SK-N-SH (cell line): ENCODE data around the gene KRT16. TPM values are rescaled to one million over a fixed set of nuclear protein-coding genes. Genes with fewer than 3 reads are reported as not detected.

ENCODE experiments used
- CTCF ChIA-PET: fragments of 300-600, 350-600 bp; formaldehyde crosslinking; extraction: SDS; loops from one replicate; lab custom pipeline; 2021; lab: Yijun Ruan, JAX
- POLR2A ChIA-PET: fragments of 350-600 bp; sonication (Branson Sonifier 250); formaldehyde crosslinking; extraction: SDS; loops from one replicate; lab custom pipeline; 2020; ENCODE audit warnings: antibody characterized with exemption, inconsistent platforms; lab: Yijun Ruan, JAX
- DNase-seq: peaks from one replicate; pipeline ENCODE4 v3.0.0; 2012
- H2AFZ ChIP-seq: fragments of 200-600 bp; sonication (generic); 2 replicates; pipeline ENCODE4 v1.8.1; 2016; ENCODE audit warnings: antibody characterized with exemption, mild to moderate bottlenecking, low read depth
- H3F3A ChIP-seq: fragments of 200-600 bp; sonication (generic); replicated peaks from 2 replicates; pipeline ENCODE3; 2016; ENCODE audit warnings: antibody characterized with exemption, mild to moderate bottlenecking; ENCODE audit not compliant: insufficient read depth
- H3K27ac ChIP-seq, 2 experiments: fragments of 200-500 bp in 1 of 2; fragments of 200-600 bp in 1 of 2; sonication (Bioruptor generic) in 1 of 2; sonication (generic), shearing (Covaris generic) in 1 of 2; 2 replicates each; pipeline versions ENCODE4 v1.5.1 to v1.6.1; 2014 to 2016; ENCODE audit warnings: low read depth in 2 of 2, inconsistent platforms in 1 of 2, low read length in 1 of 2, mild to moderate bottlenecking in 1 of 2, mixed read lengths in 1 of 2
- H3K27me3 ChIP-seq: fragments of 200-600 bp; sonication (generic), shearing (Covaris generic); 2 replicates; pipeline ENCODE4 v1.6.1; 2016; ENCODE audit warnings: mixed run types; ENCODE audit not compliant: insufficient read depth
- H3K36me3 ChIP-seq, 2 experiments: fragments of 200-500 bp in 1 of 2; fragments of 200-600 bp in 1 of 2; sonication (Bioruptor generic) in 1 of 2; sonication (generic) in 1 of 2; replicated peaks in 1 of 2; 2 replicates each; pipeline versions ENCODE3 to v1.5.1; 2014 to 2016; ENCODE audit warnings: low read length in 1 of 2, mild to moderate bottlenecking in 1 of 2; ENCODE audit not compliant: insufficient read depth in 2 of 2, control insufficient read depth in 1 of 2
- H3K4me1 ChIP-seq, 2 experiments: fragments of 200-500 bp in 1 of 2; fragments of 200-600 bp in 1 of 2; sonication (Bioruptor generic) in 1 of 2; sonication (generic), shearing (Covaris generic) in 1 of 2; 2 replicates each; pipeline versions ENCODE4 v1.5.1 to v1.6.1; 2014 to 2016; ENCODE audit warnings: low read depth in 1 of 2, low read length in 1 of 2, mixed run types in 1 of 2; ENCODE audit not compliant: insufficient read depth in 2 of 2, control insufficient read depth in 1 of 2
- H3K4me2 ChIP-seq: fragments of 200-600 bp; sonication (generic), shearing (Covaris generic); 2 replicates; pipeline ENCODE4 v1.6.1; 2017; ENCODE audit warnings: mixed run types
- H3K4me3 ChIP-seq, 2 experiments: fragments of 200-500 bp in 1 of 2; fragments of 200-600 bp in 1 of 2; sonication (Bioruptor generic) in 1 of 2; sonication (generic), shearing (Covaris generic) in 1 of 2; 2 replicates each; pipeline versions ENCODE4 v1.5.1 to v1.8.1; 2014 to 2016; ENCODE audit warnings: low read depth in 2 of 2, inconsistent platforms in 1 of 2, low read length in 1 of 2, mild to moderate bottlenecking in 1 of 2, mixed read lengths in 1 of 2, moderate library complexity in 1 of 2
- H3K79me2 ChIP-seq: fragments of 200-600 bp; sonication (generic); 2 replicates; pipeline ENCODE4 v1.8.1; 2017; ENCODE audit warnings: mild to moderate bottlenecking; ENCODE audit not compliant: insufficient read depth
- H3K9ac ChIP-seq: fragments of 200-600 bp; sonication (generic); 2 replicates; pipeline ENCODE4 v1.6.1; 2017; ENCODE audit warnings: mixed run types
- H3K9me2 ChIP-seq: fragments of 200-600 bp; sonication (generic); 2 replicates; pipeline ENCODE4 v1.6.1; 2017; ENCODE audit warnings: mixed run types
- H3K9me3 ChIP-seq: fragments of 200-600 bp; sonication (generic); 2 replicates; pipeline ENCODE4 v1.6.1; 2017; ENCODE audit warnings: mixed run types, mild to moderate bottlenecking, moderate library complexity
- H4K20me1 ChIP-seq: fragments of 200-600 bp; sonication (generic); 2 replicates; pipeline ENCODE4 v1.6.1; 2017; ENCODE audit warnings: mild to moderate bottlenecking, mixed run types; ENCODE audit not compliant: insufficient read depth
- CHD2 ChIP-seq: fragments of 150-350 bp; IDR thresholded peaks from 2 replicates; pipeline ENCODE4 v1.6.1; 2018; ENCODE audit warnings: low read length; ENCODE audit not compliant: partially characterized antibody
- CTCF ChIP-seq: fragments of 200-600 bp; sonication (generic); IDR thresholded peaks from 2 replicates; pipeline ENCODE4 v1.6.1; 2017; ENCODE audit warnings: antibody characterized with exemption, mild to moderate bottlenecking, moderate library complexity
- ELF1 ChIP-seq: IDR thresholded peaks from 2 replicates; pipeline ENCODE4 v1.4.0; 2012
- EP300 ChIP-seq, 2 experiments: IDR thresholded peaks; 2 replicates each; pipeline versions ENCODE4 v1.4.0 to v1.6.1; 2012; ENCODE audit warnings: borderline replicate concordance in 1 of 2, low read depth in 1 of 2, low read length in 1 of 2
- FOSL2 ChIP-seq: IDR thresholded peaks from 2 replicates; pipeline ENCODE4 v1.4.0; 2012; ENCODE audit warnings: low read depth, mild to moderate bottlenecking, moderate library complexity, borderline replicate concordance
- FOXJ3 ChIP-seq: sonication (generic); formaldehyde crosslinking; IDR thresholded peaks from 2 replicates; pipeline ENCODE4 v1.5.1; 2020; ENCODE audit warnings: mild to moderate bottlenecking, missing genetic modification reagents
- GABPA ChIP-seq: IDR thresholded peaks from 2 replicates; pipeline ENCODE4 v1.4.0; 2012; ENCODE audit warnings: low read depth, mild to moderate bottlenecking
- GATA2 ChIP-seq: sonication (generic); formaldehyde crosslinking; IDR thresholded peaks from 2 replicates; pipeline ENCODE4 v1.5.0; 2020; ENCODE audit warnings: mild to moderate bottlenecking, missing genetic modification reagents
- IRF3 ChIP-seq: fragments of 150-350 bp; IDR thresholded peaks from 2 replicates; pipeline ENCODE4 v1.6.1; 2016; ENCODE audit warnings: mild to moderate bottlenecking, low read depth, low read length
- JUND ChIP-seq: IDR thresholded peaks from 2 replicates; pipeline ENCODE4 v1.4.0; 2012
- MEF2A ChIP-seq: IDR thresholded peaks from 2 replicates; pipeline ENCODE4 v1.4.0; 2012; ENCODE audit warnings: low read depth, borderline replicate concordance
- MXI1 ChIP-seq: IDR thresholded peaks from 2 replicates; pipeline ENCODE4 v1.6.1; 2012; ENCODE audit warnings: mild to moderate bottlenecking, low read depth, low read length, improper control_type of control experiment
- NRF1 ChIP-seq: IDR thresholded peaks from 2 replicates; pipeline ENCODE4 v1.6.1; 2012; ENCODE audit warnings: low read depth, mild to moderate bottlenecking, low read length
- POLR2AphosphoS5 ChIP-seq: IDR thresholded peaks from 2 replicates; pipeline ENCODE4 v1.6.1; 2012; ENCODE audit warnings: low read depth, low read length
- RAD21 ChIP-seq: IDR thresholded peaks from 2 replicates; pipeline ENCODE4 v1.6.1; 2012; ENCODE audit warnings: mild to moderate bottlenecking, low read length
- RCOR1 ChIP-seq: fragments of 150-350 bp; IDR thresholded peaks from 2 replicates; pipeline ENCODE4 v1.6.1; 2017; ENCODE audit warnings: antibody characterized with exemption, low read length
- RFX5 ChIP-seq: IDR thresholded peaks from 2 replicates; pipeline ENCODE4 v1.6.1; 2012; ENCODE audit warnings: mild to moderate bottlenecking, improper control_type of control experiment, low read length
- RXRA ChIP-seq: IDR thresholded peaks from 2 replicates; pipeline ENCODE4 v1.4.0; 2012; ENCODE audit warnings: low read depth, mild to moderate bottlenecking, borderline replicate concordance
- SMC3 ChIP-seq: IDR thresholded peaks from 2 replicates; pipeline ENCODE4 v1.6.1; 2012; ENCODE audit warnings: low read depth, low read length, improper control_type of control experiment
- TAF1 ChIP-seq: IDR thresholded peaks from 2 replicates; pipeline ENCODE4 v1.6.1; 2012; ENCODE audit warnings: low read depth, mild to moderate bottlenecking, low read length, moderate library complexity, borderline replicate concordance
- USF1 ChIP-seq: IDR thresholded peaks from 2 replicates; pipeline ENCODE4 v1.4.0; 2012; ENCODE audit warnings: low read depth, borderline replicate concordance
- ZBTB33 ChIP-seq: IDR thresholded peaks from 2 replicates; pipeline ENCODE4 v1.4.0; 2012; ENCODE audit warnings: low read depth, borderline replicate concordance
- WGBS: methylation state at CpG from one replicate; pipeline ENCODE4 v1.1.6; 2017; ENCODE audit warnings: low lambda C conversion rate; 5-methylcytosine and 5-hydroxymethylcytosine counted together
- polyA plus RNA-seq, 3 experiments: library from polyadenylated mRNA; depleted of rRNA; stranded (reverse); fragments of >200 nt; gene quantifications; 2 replicates each; pipeline ENCODE4 v1.2.3, GENCODE V29; 2012
- TF ChIP-seq, protein P1 (sequence below): IDR thresholded peaks from 2 replicates; pipeline ENCODE4 v1.4.0; 2012; ENCODE audit warnings: low read depth

Gene KRT16
- polyA plus RNA-seq, 1 of the 3 experiments (the other 2 are of a cell fraction): not detected

GRCh38 chr17:41647940-41648410, 35.4 kb upstream of the KRT16 start:
- Histone ChIP-seq H3K36me3 (no peaks in the 10 kb centered on the region), H3K4me1 (peaks cover 0 to 15% of the 10 kb centered on the region in 2 experiments; a peak in 1 of 4 replicates), H3F3A (no peaks in the 10 kb centered on the region), H3K9me2 (no peaks in the 10 kb centered on the region), H3K9me3 (no peaks in the 10 kb centered on the region), H4K20me1 (no peaks in the 10 kb centered on the region), H3K4me3 (peak overlapping the region; percentile 36 to 49), H3K27me3 (no peaks in the 10 kb centered on the region), H3K27ac (no peak overlapping the region), H3K9ac (no peak overlapping the region), H3K79me2 (no peaks in the 10 kb centered on the region), H2AFZ (peak overlapping the region; percentile 91), H3K4me2 (peak overlapping the region; percentile 82)
- TF ChIP-seq FOXJ3 (CRISPR knock-in tag): no peak
- TF ChIP-seq GATA2 (CRISPR knock-in tag): no peak
- TF ChIP-seq ZBTB33: no peak
- no peak for TF ChIP-seq POLR2AphosphoS5
- peak; percentile 6; the same call in 1 of the 2 replicates for TF ChIP-seq NRF1
- TF ChIP-seq FOSL2: no peak
- TF ChIP-seq MEF2A: no peak
- no peak for TF ChIP-seq EP300 (IDR thresholded peaks at IDR 0.05; ENCODE audit: borderline replicate concordance in 1 of 2, low read depth in 1 of 2, low read length in 1 of 2)
- TF ChIP-seq CHD2: no peak
- TF ChIP-seq IRF3: no peak
- peak; percentile 90 for TF ChIP-seq SMC3
- no peak for TF ChIP-seq ELF1
- no peak for TF ChIP-seq GABPA
- TF ChIP-seq, protein P1, sequence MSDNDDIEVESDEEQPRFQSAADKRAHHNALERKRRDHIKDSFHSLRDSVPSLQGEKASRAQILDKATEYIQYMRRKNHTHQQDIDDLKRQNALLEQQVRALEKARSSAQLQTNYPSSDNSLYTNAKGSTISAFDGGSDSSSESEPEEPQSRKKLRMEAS: no peak
- TF ChIP-seq CTCF: peak; percentile 94
- peak; percentile 93 for TF ChIP-seq RAD21
- no peak for TF ChIP-seq MXI1
- TF ChIP-seq USF1: no peak
- TF ChIP-seq RFX5: no peak
- no peak for TF ChIP-seq TAF1
- TF ChIP-seq JUND: no peak
- no peak for TF ChIP-seq RXRA
- TF ChIP-seq RCOR1: no peak
- CTCF ChIA-PET: interaction anchor here (0.6 to 20.6 kb wide), 76 partner anchors 9 to 1153 kb away, joined by 3 to 646 read pairs (median 5); partner anchors contain the start of genes KRT14, KRT15, KRT17 and KRT34
- DNase-seq: peak; percentile 90
- POLR2A ChIA-PET: interaction anchor here (0.6 to 1.3 kb wide), 2 partner anchors 26 to 99 kb away, joined by 3 to 4 read pairs; no protein-coding TSS in a partner anchor
- 2% methylated on average over 10 of the region's 22 CpGs for WGBS
